ENCODE measurements around the gene NLE1. TPM values are rescaled to one million over a fixed set of nuclear protein-coding genes. Genes with fewer than 3 reads are reported as not detected.
A peak's percentile ranks its signal among the peaks of the same experiment; 100 is the strongest.

Gene NLE1
- total and polyA plus RNA-seq, 2 of the 8 experiments (the other 6 are each of a cell fraction or from before 2014, with no cell fraction given) = 50.4 to 51.5 TPM

- TF ChIP-seq E2F6 (IDR thresholded peaks at IDR 0.05) = peak; percentile 21; the same call in 1 of the 2 replicates
- peak; percentile 43; the same call in 1 of the 2 replicates for TF ChIP-seq GABPA (IDR thresholded peaks at IDR 0.05; ENCODE audit: borderline replicate concordance, insufficient read depth, low read length)
- TF ChIP-seq CHD2 (IDR thresholded peaks at IDR 0.05; ENCODE audit: low read length) = peak; percentile 61
- peak; percentile 49; the same call in 1 of the 2 replicates for TF ChIP-seq JUND (IDR thresholded peaks at IDR 0.05; ENCODE audit: low read length)
- no peak for TF ChIP-seq NRF1 (IDR thresholded peaks at IDR 0.05; ENCODE audit: low read depth, low read length)
- 0 out of 4 replicates have a peak, but pooled peaks of 1 of the 2 experiments have one; percentile 65 for TF ChIP-seq HDAC2 (IDR thresholded peaks at IDR 0.05; ENCODE audit: borderline replicate concordance in 1 of 2, low read depth in 2 of 2, low read length in 2 of 2)
- TF ChIP-seq YY1 (IDR thresholded peaks at IDR 0.05; ENCODE audit: low read depth, low read length) = no peak
Observed at GRCh38 chr17:35119370-35120165, 22.5 kb downstream of the NLE1 start, which contains the start of gene RAD51D (continued).
